H1 (cell line): Measurements from ENCODE around the gene HAO2. TPM values are rescaled to one million over a fixed set of nuclear protein-coding genes. Genes with fewer than 3 reads are reported as not detected.

Experiments
- CTCF ChIA-PET: fragments of 300-600 bp; sonication (Branson Sonifier 250); formaldehyde crosslinking; loops from one replicate; lab custom pipeline; 2021; ENCODE audit not compliant: partially characterized antibody; lab: Charles Lee
- POLR2A ChIA-PET: fragments of 300-600 bp; sonication (Branson Sonifier 250); formaldehyde crosslinking; loops from one replicate; lab custom pipeline; 2021; ENCODE audit warnings: inconsistent platforms; ENCODE audit not compliant: partially characterized antibody; lab: Charles Lee
- DNase-seq, 2 experiments: peaks; one replicate each; pipeline versions ENCODE4 v3.0.0 to v3.0.0-alpha.2; 2010 to 2022; ENCODE audit warnings: low spot score in 2 of 2, low read depth in 1 of 2, mixed read lengths in 1 of 2
- FAIRE-seq: peaks from 2 replicates; lab custom pipeline; 2011; peaks lifted over from hg19 to GRCh38; lab: Jason Lieb, UNC
- H2AFZ ChIP-seq: 2 replicates; pipeline ENCODE4 v1.8.1; 2012; ENCODE audit warnings: low read length, inconsistent platforms
- H2AK5ac ChIP-seq: 2 replicates; pipeline ENCODE4 v1.6.1; 2013; ENCODE audit warnings: low read depth, low read length
- H2BK120ac ChIP-seq: replicated peaks from 2 replicates; pipeline ENCODE3; 2013; ENCODE audit warnings: low read depth, low read length, inconsistent platforms
- H2BK12ac ChIP-seq: 2 replicates; pipeline ENCODE4 v1.6.1; 2013; ENCODE audit warnings: low read depth, low read length
- H2BK15ac ChIP-seq: 2 replicates; pipeline ENCODE4 v1.6.1; 2013; ENCODE audit warnings: low read length
- H2BK20ac ChIP-seq: 2 replicates; pipeline ENCODE4 v1.6.1; 2013; ENCODE audit warnings: low read length
- H2BK5ac ChIP-seq: 2 replicates; pipeline ENCODE4 v1.6.1; 2013; ENCODE audit warnings: low read depth, low read length
- H3K14ac ChIP-seq: 2 replicates; pipeline ENCODE4 v1.6.1; 2013; ENCODE audit warnings: inconsistent platforms; ENCODE audit not compliant: insufficient read length
- H3K18ac ChIP-seq: 2 replicates; pipeline ENCODE4 v1.6.1; 2013; ENCODE audit warnings: low read length; ENCODE audit errors: extremely low read depth
- H3K23ac ChIP-seq: 2 replicates; pipeline ENCODE4 v1.6.1; 2013; ENCODE audit warnings: inconsistent platforms; ENCODE audit not compliant: insufficient read length
- H3K23me2 ChIP-seq: 2 replicates; pipeline ENCODE4 v1.6.1; 2013; ENCODE audit warnings: low read depth, low read length
- H3K27ac ChIP-seq: 2 replicates; pipeline ENCODE4 v1.6.1; 2011; ENCODE audit warnings: low read depth, low read length, inconsistent platforms
- H3K27me3 ChIP-seq, 4 experiments: replicated peaks in 1 of 4; 1 replicate in 1 of 4; 2 replicates in 3 of 4; pipeline versions ENCODE4 v1.6.1 to v1.8.1; 2011 to 2013; ENCODE audit warnings: low read length in 3 of 4, mild to moderate bottlenecking in 3 of 4, inconsistent platforms in 2 of 4, mixed read lengths in 2 of 4, moderate library complexity in 1 of 4; ENCODE audit not compliant: control insufficient read depth in 3 of 4, insufficient read depth in 3 of 4; ENCODE audit errors: extremely low read depth in 1 of 4
- H3K36me3 ChIP-seq, 4 experiments: 2 replicates each; pipeline versions ENCODE4 v1.6.1 to v1.8.1; 2011 to 2013; ENCODE audit warnings: mild to moderate bottlenecking in 4 of 4, low read length in 3 of 4, moderate library complexity in 2 of 4, control low read depth in 1 of 4, inconsistent platforms in 1 of 4; ENCODE audit not compliant: insufficient read depth in 4 of 4, control insufficient read depth in 2 of 4
- H3K4ac ChIP-seq: replicated peaks from 2 replicates; pipeline ENCODE3; 2013; ENCODE audit warnings: low read length, low read depth, mixed read lengths, inconsistent platforms; ENCODE audit not compliant: insufficient read length
- H3K4me1 ChIP-seq, 4 experiments: replicated peaks in 1 of 4; 1 replicate in 1 of 4; 2 replicates in 3 of 4; pipeline versions ENCODE4 v1.6.1 to v1.8.1; 2011 to 2013; ENCODE audit warnings: low read length in 3 of 4, inconsistent platforms in 2 of 4, mixed read lengths in 1 of 4; ENCODE audit not compliant: insufficient read depth in 4 of 4, control insufficient read depth in 3 of 4
- H3K4me2 ChIP-seq, 2 experiments: 2 replicates each; pipeline versions ENCODE4 v1.6.1 to v1.8.1; 2011 to 2013; ENCODE audit warnings: low read depth in 2 of 2, low read length in 2 of 2, control low read depth in 1 of 2, inconsistent platforms in 1 of 2, mild to moderate bottlenecking in 1 of 2; ENCODE audit not compliant: insufficient read depth in 1 of 2
- H3K4me3 ChIP-seq, 4 experiments: fragments of 200-600, 300-600 bp in 1 of 4; sonication (generic), shearing (Covaris generic), sonication (Bioruptor Twin) in 1 of 4; 2 replicates each; pipeline versions ENCODE4 v1.5.1 to v1.8.1; 2011 to 2016; ENCODE audit warnings: low read length in 4 of 4, low read depth in 3 of 4, control low read depth in 2 of 4, inconsistent platforms in 2 of 4, mild to moderate bottlenecking in 2 of 4, mixed read lengths in 1 of 4, moderate library complexity in 1 of 4; ENCODE audit not compliant: insufficient read depth in 2 of 4; ENCODE audit errors: extremely low read depth in 1 of 4
- H3K56ac ChIP-seq: replicated peaks from 2 replicates; pipeline ENCODE3; 2013; ENCODE audit warnings: low read depth, mild to moderate bottlenecking, mixed read lengths, low read length, inconsistent platforms; ENCODE audit not compliant: insufficient read length
- H3K79me1 ChIP-seq: 2 replicates; pipeline ENCODE4 v1.6.1; 2013; ENCODE audit warnings: low read depth, low read length, control low read depth
- H3K79me2 ChIP-seq, 2 experiments: 2 replicates each; pipeline versions ENCODE4 v1.6.1 to v1.8.1; 2012 to 2013; ENCODE audit warnings: low read length in 2 of 2, mild to moderate bottlenecking in 2 of 2, inconsistent platforms in 1 of 2; ENCODE audit not compliant: insufficient read depth in 2 of 2, control insufficient read depth in 1 of 2
- H3K9ac ChIP-seq, 4 experiments: replicated peaks in 1 of 4; 1 replicate in 1 of 4; 2 replicates in 3 of 4; pipeline versions ENCODE4 v1.6.1 to v1.8.1; 2011 to 2013; ENCODE audit warnings: low read depth in 3 of 4, low read length in 3 of 4, control low read depth in 2 of 4, mild to moderate bottlenecking in 2 of 4, moderate library complexity in 2 of 4, inconsistent platforms in 1 of 4; ENCODE audit errors: extremely low read depth in 1 of 4
- H3K9me3 ChIP-seq, 2 experiments: 2 replicates each; pipeline versions ENCODE4 v1.6.1 to v1.8.1; 2012 to 2013; ENCODE audit warnings: mild to moderate bottlenecking in 2 of 2, moderate library complexity in 2 of 2, control low read depth in 1 of 2, inconsistent platforms in 1 of 2, low read depth in 1 of 2, low read length in 1 of 2, mixed read lengths in 1 of 2; ENCODE audit not compliant: insufficient read depth in 2 of 2
- H4K20me1 ChIP-seq, 2 experiments: replicated peaks in 1 of 2; 2 replicates each; pipeline versions ENCODE3 to v1.8.1; 2011 to 2013; ENCODE audit warnings: inconsistent platforms in 2 of 2, low read length in 2 of 2, mild to moderate bottlenecking in 1 of 2; ENCODE audit not compliant: insufficient read depth in 2 of 2, control insufficient read depth in 1 of 2
- H4K5ac ChIP-seq: 2 replicates; pipeline ENCODE4 v1.6.1; 2013; ENCODE audit warnings: low read length, low read depth, mixed read lengths, inconsistent platforms; ENCODE audit not compliant: insufficient read length
- H4K8ac ChIP-seq: 2 replicates; pipeline ENCODE4 v1.8.0; 2013; ENCODE audit warnings: mild to moderate bottlenecking, moderate library complexity, low read length, inconsistent platforms; ENCODE audit not compliant: insufficient read depth; ENCODE audit errors: extremely low read depth
- H4K91ac ChIP-seq: replicated peaks from 2 replicates; pipeline ENCODE3; 2013; ENCODE audit warnings: low read length, mixed read lengths, inconsistent platforms; ENCODE audit not compliant: insufficient read length
- CEBPB ChIP-seq: IDR thresholded peaks from 2 replicates; pipeline ENCODE4 v1.6.1; 2012; ENCODE audit warnings: low read depth, low read length
- POLR2A ChIP-seq, 2 experiments: IDR thresholded peaks; 1 replicate in 1 of 2; 2 replicates in 1 of 2; pipeline ENCODE4 v1.6.1; 2011; ENCODE audit warnings: low read depth in 2 of 2, low read length in 2 of 2, mild to moderate bottlenecking in 2 of 2; ENCODE audit errors: control extremely low read depth in 1 of 2
- SP2 ChIP-seq: IDR thresholded peaks from 2 replicates; pipeline ENCODE4 v1.6.1; 2012; ENCODE audit warnings: mild to moderate bottlenecking, low read length, inconsistent platforms
- SRF ChIP-seq: IDR thresholded peaks from 2 replicates; pipeline ENCODE4 v1.6.1; 2011; ENCODE audit warnings: mild to moderate bottlenecking, low read depth, low read length, moderate library complexity
- YY1 ChIP-seq: IDR thresholded peaks from 2 replicates; pipeline ENCODE4 v1.6.1; 2011; ENCODE audit warnings: low read depth, mild to moderate bottlenecking, low read length
- WGBS, 2 experiments: shearing (Covaris generic) in 1 of 2; methylation state at CpG; one replicate each; pipeline versions ENCODE4 v1.1.6 to v1.1.7; 2013 to 2015; ENCODE audit warnings: low lambda C conversion rate in 2 of 2, mixed read lengths in 2 of 2, inconsistent platforms in 1 of 2, low coverage in 1 of 2, missing lambda C conversion rate in 1 of 2; ENCODE audit not compliant: insufficient replicate concordance in 2 of 2, insufficient coverage in 1 of 2, insufficient read length in 1 of 2; ENCODE audit errors: extremely low coverage in 1 of 2, missing lambda C conversion rate in 1 of 2; 5-methylcytosine and 5-hydroxymethylcytosine counted together
- polyA plus RNA-seq, 7 experiments: library from polyadenylated mRNA; depleted of rRNA in 3 of 7; stranded (reverse) in 5 of 7; unstranded in 2 of 7; fragments of >200 nt in 5 of 7; fragments of 200-250 nt in 2 of 7; gene quantifications; 1 replicate in 5 of 7; 2 replicates in 1 of 7; 4 replicates in 1 of 7; pipeline versions ENCODE4 v1.2.1 to v1.2.3, GENCODE V29; 2011 to 2013; ENCODE audit warnings: missing spikeins in 2 of 7, mixed read lengths in 2 of 7
- total RNA-seq: library from RNA; stranded (reverse); fragmentation: NEBNext Ultra II Directional; extraction: Animal tissue kit (Norgen Biotek cat#: 25700); gene quantifications from 2 replicates; pipeline ENCODE4 v1.2.1, GENCODE V29; 2021
- TF ChIP-seq, protein P1 (sequence below): IDR thresholded peaks from 2 replicates; pipeline ENCODE4 v1.6.1; 2011; ENCODE audit warnings: low read length, improper control_type of control experiment
- TF ChIP-seq, protein P2 (sequence below): IDR thresholded peaks from 2 replicates; pipeline ENCODE4 v1.6.1; 2012; ENCODE audit warnings: inconsistent platforms

HAO2 gene
- total and polyA plus RNA-seq, 2 of the 8 experiments (the other 6 are each of a cell fraction or from before 2014, with no cell fraction given): not detected

DNA sequence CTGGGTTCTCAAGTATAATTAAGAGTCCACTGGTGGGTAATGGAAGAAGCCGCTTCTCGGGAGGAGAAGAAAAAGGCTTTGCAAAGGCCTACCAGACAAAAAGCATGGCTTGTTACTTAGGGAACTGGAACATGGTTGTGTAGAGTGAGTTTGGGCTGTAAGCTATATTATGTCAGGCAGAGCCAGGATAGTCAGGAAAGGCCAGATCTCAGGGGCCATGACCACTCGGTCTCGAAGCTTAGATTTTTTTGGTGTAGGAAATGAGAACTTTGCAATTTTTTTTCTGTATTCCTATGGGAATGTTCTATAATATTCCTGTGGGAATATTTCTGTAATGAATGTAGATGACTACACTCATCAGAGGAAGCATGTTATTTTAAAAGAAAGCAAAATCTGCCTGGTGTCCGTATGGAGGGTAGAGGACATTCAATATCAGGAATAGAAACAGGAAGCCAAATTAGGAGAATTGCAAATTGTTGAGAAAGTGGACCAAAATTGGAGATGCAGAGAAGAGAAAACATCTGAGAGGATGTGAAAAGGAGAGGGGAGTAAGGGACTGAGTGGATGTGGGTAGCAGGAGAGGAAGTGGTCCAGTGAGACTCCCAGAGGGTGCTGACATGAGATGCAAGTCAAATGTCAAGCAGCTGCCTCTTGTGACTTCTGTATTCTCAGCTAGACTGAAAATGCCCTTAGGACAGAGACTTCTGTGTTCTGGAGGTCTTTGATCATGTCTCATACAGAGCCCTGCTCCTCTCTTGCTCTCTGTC lies 45.2 kb upstream of the HAO2 start:
- 92% methylated on average over 5 of the region's 5 CpGs; no CpG with 5 or more reads in 1 of the 2 experiments for WGBS, 2 experiments
- no peaks in the 10 kb centered on the region for H3K36me3 ChIP-seq
- no peak for TF ChIP-seq SP2
- no peak for TF ChIP-seq POLR2A (IDR thresholded peaks at IDR 0.05; ENCODE audit: control extremely low read depth in 1 of 2, low read depth in 2 of 2, low read length in 2 of 2)
- no peak for TF ChIP-seq SRF
- TF ChIP-seq, protein P1, sequence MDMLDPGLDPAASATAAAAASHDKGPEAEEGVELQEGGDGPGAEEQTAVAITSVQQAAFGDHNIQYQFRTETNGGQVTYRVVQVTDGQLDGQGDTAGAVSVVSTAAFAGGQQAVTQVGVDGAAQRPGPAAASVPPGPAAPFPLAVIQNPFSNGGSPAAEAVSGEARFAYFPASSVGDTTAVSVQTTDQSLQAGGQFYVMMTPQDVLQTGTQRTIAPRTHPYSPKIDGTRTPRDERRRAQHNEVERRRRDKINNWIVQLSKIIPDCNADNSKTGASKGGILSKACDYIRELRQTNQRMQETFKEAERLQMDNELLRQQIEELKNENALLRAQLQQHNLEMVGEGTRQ: no peak
- no peak for TF ChIP-seq CEBPB
- TF ChIP-seq, protein P2, sequence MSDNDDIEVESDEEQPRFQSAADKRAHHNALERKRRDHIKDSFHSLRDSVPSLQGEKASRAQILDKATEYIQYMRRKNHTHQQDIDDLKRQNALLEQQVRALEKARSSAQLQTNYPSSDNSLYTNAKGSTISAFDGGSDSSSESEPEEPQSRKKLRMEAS: no peak
- TF ChIP-seq YY1: no peak
- no peak overlapping the region for H3K4me3 ChIP-seq
- H2AK5ac ChIP-seq: no peak overlapping the region
- no peaks in the 10 kb centered on the region for H3K79me2 ChIP-seq
- no peak overlapping the region for H4K91ac ChIP-seq
- H4K8ac ChIP-seq: no peak overlapping the region
- no peaks in the 10 kb centered on the region for H4K20me1 ChIP-seq
- no peak overlapping the region for H3K4me2 ChIP-seq
- no peak overlapping the region for H2BK20ac ChIP-seq
- no peak overlapping the region for H3K27ac ChIP-seq
- H2BK5ac ChIP-seq: no peak overlapping the region
- no peak overlapping the region for H3K9ac ChIP-seq
- H3K4me1 ChIP-seq: peaks cover 8 to 17% (median 13%) of the 10 kb centered on the region in 4 experiments; a peak in 6 of 7 replicates
- H3K23ac ChIP-seq: no peak overlapping the region
- no peaks in the 10 kb centered on the region for H3K79me1 ChIP-seq
- no peak for FAIRE-seq
- no peak for DNase-seq
- no peak overlapping the region for H2AFZ ChIP-seq
- no peak overlapping the region for H4K5ac ChIP-seq
- CTCF ChIA-PET: interaction anchor here (1.1 to 1.4 kb wide), 2 partner anchors 9 to 48 kb away, joined by 3 to 4 read pairs; no protein-coding TSS in a partner anchor
- no peak overlapping the region for H3K14ac ChIP-seq
- no peaks in the 10 kb centered on the region for H3K9me3 ChIP-seq
- H3K27me3 ChIP-seq: no peaks in the 10 kb centered on the region; a peak in 3 of 7 replicates
- peaks cover 5% of the 10 kb centered on the region; the same call in 1 of the 2 replicates for H3K23me2 ChIP-seq
- no peak overlapping the region for H3K4ac ChIP-seq
- peak overlapping the region; percentile 22; the same call in 1 of the 2 replicates for H2BK12ac ChIP-seq
- POLR2A ChIA-PET: interaction anchor here (0.9 to 1.4 kb wide), 2 partner anchors 9 to 14 kb away, joined by 3 read pairs; no protein-coding TSS in a partner anchor
- no peak overlapping the region for H3K18ac ChIP-seq
- no peak overlapping the region for H3K56ac ChIP-seq
- no peak overlapping the region for H2BK120ac ChIP-seq
- H2BK15ac ChIP-seq: peak overlapping the region; percentile 6; the same call in 1 of the 2 replicates
